ENCODE data around the gene PCBP4. TPM values are rescaled to one million over a fixed set of nuclear protein-coding genes. Genes with fewer than 3 reads are reported as not detected.

PCBP4 gene
- total and polyA plus RNA-seq, 7 donors, result 15.6 to 292 (median 256) TPM

- intact Hi-C loops (cut with DNase I), result no loop called here
- WGBS, 2 donors, result 42 to 71% methylated on average over 15 of the region's 15 CpGs
- no peak for DNase-seq
These were observed 38.3 kb upstream of the PCBP4 start for GRCh38 chr3:52005571-52005986.

GRCh38 chr3:52004906-52005395 lies 37.7 kb upstream of the PCBP4 start:
- H3K27me3 ChIP-seq, result no peaks in the 10 kb centered on the region
- WGBS, 2 donors, result 91 to 94% methylated on average over 4 of the region's 4 CpGs

More at GRCh38 chr3:52005571-52005986, 38.3 kb upstream of the PCBP4 start:
- no peaks in the 10 kb centered on the region for H3K9me3 ChIP-seq
- no peak overlapping the region for H3K4me3 ChIP-seq
- peaks cover 0 to 19% (median 15%) of the 10 kb centered on the region in 4 donors for H3K4me1 ChIP-seq
- no peaks in the 10 kb centered on the region for H3K36me3 ChIP-seq
- no peak for TF ChIP-seq EP300 (IDR thresholded peaks at IDR 0.05)
- no peak for TF ChIP-seq CTCF (IDR thresholded peaks at IDR 0.05)
- no peak for TF ChIP-seq POLR2AphosphoS5 (IDR thresholded peaks at IDR 0.05)
- no peak for TF ChIP-seq POLR2A (IDR thresholded peaks at IDR 0.05)
- no peaks in the 10 kb centered on the region for H3K27me3 ChIP-seq
- peak overlapping the region in 1 of 4 donors; percentile 19 for H3K27ac ChIP-seq

GRCh38 chr3:52004163-52004787 lies 37.0 kb upstream of the PCBP4 start:
- WGBS, 2 donors, result 58 to 61% methylated on average over 16 of the region's 16 CpGs
- Histone ChIP-seq H3K27me3 (no peaks in the 10 kb centered on the region), H3K9me3 (no peaks in the 10 kb centered on the region), H3K27ac (no peak overlapping the region), H3K36me3 (no peaks in the 10 kb centered on the region), H3K4me1 (peaks cover 0 to 19% (median 15%) of the 10 kb centered on the region in 4 donors), H3K4me3 (no peak overlapping the region)
- intact Hi-C loops (cut with DNase I), result loop anchor here (5.0 kb wide), 1 partner anchor 333 kb away; no protein-coding TSS in a partner anchor
- no peak for TF ChIP-seq POLR2AphosphoS5 (IDR thresholded peaks at IDR 0.05)
- TF ChIP-seq POLR2A (IDR thresholded peaks at IDR 0.05), result no peak
- TF ChIP-seq CTCF (IDR thresholded peaks at IDR 0.05), result peak in 3 of 4 experiments; percentile 12 to 35 (median 17)
- TF ChIP-seq EP300 (IDR thresholded peaks at IDR 0.05), result no peak
- no peak for DNase-seq

More at GRCh38 chr3:52004906-52005395, 37.7 kb upstream of the PCBP4 start:
- no peak for TF ChIP-seq POLR2A (IDR thresholded peaks at IDR 0.05)
- no peaks in the 10 kb centered on the region for H3K9me3 ChIP-seq
- no peak for DNase-seq
- intact Hi-C loops (cut with DNase I), result loop anchor here (5.0 kb wide), 1 partner anchor 332 kb away; no protein-coding TSS in a partner anchor
- H3K36me3 ChIP-seq, result no peaks in the 10 kb centered on the region
- no peak overlapping the region for H3K4me3 ChIP-seq
- no peak overlapping the region for H3K27ac ChIP-seq
- peaks cover 0 to 19% (median 15%) of the 10 kb centered on the region in 4 donors for H3K4me1 ChIP-seq

- Histone ChIP-seq H3K27ac (no peak overlapping the region), H3K9me3 (no peaks in the 10 kb centered on the region), H3K4me3 (no peak overlapping the region), H3K27me3 (peaks cover 0 to 12% (median 0%) of the 10 kb centered on the region in 3 donors), H3K4me1 (peaks cover 0 to 19% (median 15%) of the 10 kb centered on the region in 4 donors), H3K36me3 (no peaks in the 10 kb centered on the region)
- TF ChIP-seq CTCF (IDR thresholded peaks at IDR 0.05) (no peak), POLR2A (IDR thresholded peaks at IDR 0.05) (no peak), POLR2AphosphoS5 (IDR thresholded peaks at IDR 0.05) (no peak), EP300 (IDR thresholded peaks at IDR 0.05) (no peak)
- DNase-seq, result no peak
- intact Hi-C loops (cut with DNase I), result loop anchor here (5.0 kb wide), 1 partner anchor 335 kb away; no protein-coding TSS in a partner anchor
- 78 to 83% methylated on average over 6 of the region's 6 CpGs for WGBS, 2 donors
These were observed 35.5 kb upstream of the PCBP4 start for GRCh38 chr3:52002748-52003147.

- 1 to 2% methylated on average over 18 of the region's 18 CpGs for WGBS, 2 donors
- peak; percentile 85 for DNase-seq
- Histone ChIP-seq H3K9me3 (no peaks in the 10 kb centered on the region), H3K27ac (no peak overlapping the region), H3K4me3 (no peak overlapping the region), H3K27me3 (peaks cover 0 to 12% (median 0%) of the 10 kb centered on the region in 3 donors), H3K36me3 (no peaks in the 10 kb centered on the region), H3K4me1 (peaks cover 0 to 19% (median 15%) of the 10 kb centered on the region in 4 donors)
- intact Hi-C loops (cut with DNase I), result loop anchor here (1.0 to 5.0 kb wide), 4 partner anchors 55 to 336 kb away; partner anchors contain the start of gene DUSP7
- peak; percentile 85 to 94 (median 92) for TF ChIP-seq CTCF (IDR thresholded peaks at IDR 0.05)
- TF ChIP-seq POLR2A (IDR thresholded peaks at IDR 0.05), result no peak
These were observed 34.3 kb upstream of the PCBP4 start for GRCh38 chr3:52001443-52001974.
